ENCODE results near the gene ITGA1. TPM values are rescaled to one million over a fixed set of nuclear protein-coding genes. Genes with fewer than 3 reads are reported as not detected.

The ITGA1 gene
- polyA plus RNA-seq, 3 donors: 0.33 to 0.89 (median 0.79) TPM

GRCh38 chr5:52977264-52977897, 189.7 kb downstream of the ITGA1 start:
- H3K27ac Mint-ChIP-seq: no peak overlapping the region
- WGBS (ENCODE audit: insufficient coverage): 95% methylated on average over 6 of the region's 7 CpGs
- H3K4me3 ChIP-seq (replicated peaks in 1 of 3; ENCODE audit: low read depth in 2 of 3, low read length in 3 of 3): no peak overlapping the region

DNA sequence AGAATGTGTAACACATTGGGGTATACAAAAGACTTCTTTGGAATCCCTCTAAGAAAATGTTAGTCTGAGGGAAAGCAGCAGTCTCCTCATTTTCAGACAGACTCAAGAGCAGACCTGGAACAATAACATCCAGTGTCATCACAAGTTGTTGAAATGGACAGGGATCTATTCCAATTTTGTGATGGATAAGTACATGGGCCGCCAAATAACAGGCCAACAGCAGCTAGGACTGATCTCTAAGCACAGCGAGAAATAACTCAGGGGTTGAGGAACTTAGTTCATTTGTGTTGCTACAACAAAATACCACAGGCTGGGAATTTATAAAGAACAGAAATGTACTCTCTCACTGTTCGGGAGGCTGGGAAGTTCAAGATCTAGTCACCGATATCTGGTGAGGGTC, 193.8 kb downstream of the ITGA1 start:
- H3K79me2 ChIP-seq (ENCODE audit: insufficient read depth, low read length): no peaks in the 10 kb centered on the region
- no peaks in the 10 kb centered on the region for H3K4me1 ChIP-seq (ENCODE audit: control insufficient read depth in 1 of 2, insufficient read depth in 2 of 2, low read length in 2 of 2)
- H3K4me2 ChIP-seq (replicated peaks; ENCODE audit: extremely low read depth, low read length, poor library complexity, severe bottlenecking): no peak overlapping the region
- Mint-ChIP-seq H3K27me3 (ENCODE audit: low read depth in 3 of 3) (peaks cover under 1 to 9% (median 2%) of the 10 kb centered on the region in 3 donors), H3K4me3 (no peak overlapping the region), H3K9me3 (peaks cover 2 to 16% (median 9%) of the 10 kb centered on the region in 7 donors), H3K4me1 (no peaks in the 10 kb centered on the region), H3K36me3 (no peaks in the 10 kb centered on the region), H3K27ac (no peak overlapping the region)
- no peaks in the 10 kb centered on the region for H4K20me1 ChIP-seq (ENCODE audit: insufficient read depth, low read length)
- intact Hi-C loops (cut with micrococcal nuclease): no loop called here
- no peaks in the 10 kb centered on the region for H3K27me3 ChIP-seq (ENCODE audit: control insufficient read depth in 2 of 2, insufficient read depth in 2 of 2, low read length in 2 of 2)
- H3K4me3 ChIP-seq (replicated peaks in 1 of 3; ENCODE audit: low read depth in 2 of 3, low read length in 3 of 3): no peak overlapping the region
- no peaks in the 10 kb centered on the region for H3K36me3 ChIP-seq (replicated peaks in 1 of 2; ENCODE audit: control insufficient read depth in 1 of 2, insufficient read depth in 2 of 2, low read length in 2 of 2)
- H3K27ac ChIP-seq (ENCODE audit: low read depth in 1 of 2, low read length in 2 of 2): no peak overlapping the region
- no peak overlapping the region for H2AFZ ChIP-seq (ENCODE audit: insufficient read depth, low read depth, low read length, poor library complexity, severe bottlenecking)
- WGBS (ENCODE audit: insufficient coverage): 94% methylated on average over 2 of the region's 4 CpGs
- TF ChIP-seq, protein P1, sequence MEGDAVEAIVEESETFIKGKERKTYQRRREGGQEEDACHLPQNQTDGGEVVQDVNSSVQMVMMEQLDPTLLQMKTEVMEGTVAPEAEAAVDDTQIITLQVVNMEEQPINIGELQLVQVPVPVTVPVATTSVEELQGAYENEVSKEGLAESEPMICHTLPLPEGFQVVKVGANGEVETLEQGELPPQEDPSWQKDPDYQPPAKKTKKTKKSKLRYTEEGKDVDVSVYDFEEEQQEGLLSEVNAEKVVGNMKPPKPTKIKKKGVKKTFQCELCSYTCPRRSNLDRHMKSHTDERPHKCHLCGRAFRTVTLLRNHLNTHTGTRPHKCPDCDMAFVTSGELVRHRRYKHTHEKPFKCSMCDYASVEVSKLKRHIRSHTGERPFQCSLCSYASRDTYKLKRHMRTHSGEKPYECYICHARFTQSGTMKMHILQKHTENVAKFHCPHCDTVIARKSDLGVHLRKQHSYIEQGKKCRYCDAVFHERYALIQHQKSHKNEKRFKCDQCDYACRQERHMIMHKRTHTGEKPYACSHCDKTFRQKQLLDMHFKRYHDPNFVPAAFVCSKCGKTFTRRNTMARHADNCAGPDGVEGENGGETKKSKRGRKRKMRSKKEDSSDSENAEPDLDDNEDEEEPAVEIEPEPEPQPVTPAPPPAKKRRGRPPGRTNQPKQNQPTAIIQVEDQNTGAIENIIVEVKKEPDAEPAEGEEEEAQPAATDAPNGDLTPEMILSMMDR (IDR thresholded peaks at IDR 0.05): no peak
- H3K9ac ChIP-seq (ENCODE audit: insufficient read depth, low read length, poor library complexity, severe bottlenecking): no peak overlapping the region
- peaks cover 7 to 17% of the 10 kb centered on the region in 2 donors for H3K9me3 ChIP-seq (replicated peaks in 1 of 2; ENCODE audit: control insufficient read depth in 1 of 2, insufficient read depth in 1 of 2, low read length in 2 of 2)
- no peak for DNase-seq

More at GRCh38 chr5:52977264-52977897, 189.7 kb downstream of the ITGA1 start:
- Histone ChIP-seq H3K36me3 (replicated peaks in 1 of 2; ENCODE audit: control insufficient read depth in 1 of 2, insufficient read depth in 2 of 2, low read length in 2 of 2) (no peaks in the 10 kb centered on the region), H3K27me3 (ENCODE audit: control insufficient read depth in 2 of 2, insufficient read depth in 2 of 2, low read length in 2 of 2) (no peaks in the 10 kb centered on the region), H2AFZ (ENCODE audit: insufficient read depth, low read depth, low read length, poor library complexity, severe bottlenecking) (no peak overlapping the region), H3K9me3 (replicated peaks in 1 of 2; ENCODE audit: control insufficient read depth in 1 of 2, insufficient read depth in 1 of 2, low read length in 2 of 2) (peaks cover 10 to 20% of the 10 kb centered on the region in 2 donors), H3K79me2 (ENCODE audit: insufficient read depth, low read length) (no peaks in the 10 kb centered on the region), H3K27ac (ENCODE audit: low read depth in 1 of 2, low read length in 2 of 2) (no peak overlapping the region), H3K4me2 (replicated peaks; ENCODE audit: extremely low read depth, low read length, poor library complexity, severe bottlenecking) (no peak overlapping the region), H3K4me1 (ENCODE audit: control insufficient read depth in 1 of 2, insufficient read depth in 2 of 2, low read length in 2 of 2) (no peaks in the 10 kb centered on the region), H3K9ac (ENCODE audit: insufficient read depth, low read length, poor library complexity, severe bottlenecking) (no peak overlapping the region), H4K20me1 (ENCODE audit: insufficient read depth, low read length) (no peaks in the 10 kb centered on the region)
- Mint-ChIP-seq H3K36me3 (no peaks in the 10 kb centered on the region), H3K4me1 (no peaks in the 10 kb centered on the region), H3K27me3 (ENCODE audit: low read depth in 3 of 3) (peaks cover 0 to 2% (median 1%) of the 10 kb centered on the region in 3 donors), H3K9me3 (peaks cover 6 to 26% (median 15%) of the 10 kb centered on the region in 7 donors), H3K4me3 (no peak overlapping the region)
- no peak for DNase-seq
- TF ChIP-seq, protein P1 (IDR thresholded peaks at IDR 0.05): no peak
- intact Hi-C loops (cut with micrococcal nuclease): no loop called here

Data from CD14-positive monocyte (primary cell).